Measurements from ENCODE around the gene GMEB1. TPM values are rescaled to one million over a fixed set of nuclear protein-coding genes. Genes with fewer than 3 reads are reported as not detected.
"Not testable (repeated sequence)": the region's sequence is repeated elsewhere in the genome, so short reads cannot be mapped to it uniquely, and the experiment has no call there.

GMEB1 gene
- total RNA-seq, 1 experiment from 2014 or later = 4.7 TPM

DNA sequence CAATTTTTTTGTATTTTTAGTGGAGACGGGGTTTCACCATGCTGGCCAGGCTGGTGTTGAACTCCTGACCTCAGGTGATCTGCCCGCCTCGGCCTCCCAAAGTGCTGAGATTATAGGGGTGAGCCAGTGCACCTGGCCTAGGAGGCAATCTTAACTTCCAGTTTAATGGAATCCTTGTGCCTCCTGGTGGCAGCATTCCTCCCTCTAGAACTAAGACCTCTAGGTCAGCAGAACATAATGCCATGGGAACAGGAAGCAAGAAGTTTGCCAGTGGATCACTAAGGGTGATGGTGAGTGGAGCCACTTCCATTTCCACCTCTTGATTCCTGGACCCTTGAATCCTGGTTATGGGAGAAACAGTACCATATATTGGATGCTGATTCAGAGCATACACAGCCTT, 14.7 kb upstream of the GMEB1 start:
- not testable (repeated sequence) for H3K27me3 ChIP-seq (replicated peaks); H3K9me3 ChIP-seq (replicated peaks); DNase-seq (ENCODE audit: low read depth in 1 of 2, low spot score in 2 of 2); H3K4me1 ChIP-seq (replicated peaks); H3K27ac ChIP-seq; H3K36me3 ChIP-seq; H3K4me3 ChIP-seq

DNA sequence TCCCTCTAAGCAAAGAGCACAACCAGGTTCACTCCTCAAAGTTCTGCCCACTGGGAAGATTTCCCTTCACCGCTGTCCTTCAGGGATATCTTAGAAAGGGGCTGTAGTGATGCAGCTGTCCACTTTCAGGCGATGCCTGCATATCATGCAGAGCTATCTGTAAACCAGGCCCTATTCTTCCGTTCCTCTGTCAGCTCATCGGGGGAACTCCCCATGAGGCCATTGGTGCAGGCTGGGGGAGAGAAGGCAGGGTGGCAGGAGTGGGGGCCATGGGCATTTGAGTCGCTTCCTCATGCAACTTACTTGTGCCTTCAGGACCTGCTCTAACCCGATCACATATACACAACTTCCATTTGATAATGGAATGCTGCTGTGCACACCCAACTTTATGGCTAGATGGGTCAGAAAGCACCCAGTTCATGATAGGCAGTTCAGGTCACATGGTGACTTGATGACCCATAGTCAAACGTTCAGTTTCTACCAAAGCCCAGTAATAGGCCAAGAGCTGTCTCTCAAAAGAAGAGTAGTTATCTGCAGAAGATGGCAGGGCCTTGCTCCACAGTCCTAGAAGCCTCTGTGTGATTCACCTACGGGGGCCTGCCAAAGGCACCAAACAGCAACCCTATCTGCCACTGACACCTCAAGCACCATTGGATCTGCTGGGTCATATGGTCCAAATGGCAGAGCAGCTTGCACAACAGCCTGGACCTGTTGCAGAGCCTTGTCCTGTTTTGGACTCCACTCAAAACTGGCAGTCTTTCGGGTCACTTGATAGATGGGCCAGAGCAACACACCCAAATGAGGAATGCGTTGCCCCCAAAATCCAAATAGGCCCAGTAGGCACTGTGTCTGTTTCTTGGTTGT, 12.9 kb upstream of the GMEB1 start:
- not testable (repeated sequence) for H3K27me3 ChIP-seq (replicated peaks); H3K4me3 ChIP-seq; H3K36me3 ChIP-seq; H3K4me1 ChIP-seq (replicated peaks); H3K27ac ChIP-seq; H3K9me3 ChIP-seq (replicated peaks); DNase-seq (ENCODE audit: low read depth in 1 of 2, low spot score in 2 of 2)

DNA sequence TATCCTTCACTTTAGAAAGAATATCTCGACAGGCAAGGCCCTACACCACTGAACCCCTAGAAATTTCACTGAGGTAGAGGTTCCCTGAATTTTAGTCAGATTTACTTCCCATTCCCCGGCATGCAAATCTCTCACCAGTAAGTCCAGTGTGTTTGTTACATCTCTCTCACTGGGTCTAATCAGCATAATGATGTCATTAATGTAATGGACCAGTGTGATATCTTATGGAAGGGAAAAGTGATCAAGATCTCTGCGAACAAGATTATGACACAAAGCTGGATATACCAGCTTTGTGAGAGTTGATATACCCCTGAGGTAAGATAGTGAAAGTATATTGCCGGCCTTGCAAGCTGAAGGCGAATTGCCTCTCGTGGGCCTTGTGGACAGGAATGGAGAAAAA, 12.2 kb upstream of the GMEB1 start:
- Histone ChIP-seq H3K4me3 (no peak overlapping the region), H3K9me3 (replicated peaks) (no peaks in the 10 kb centered on the region), H3K27ac (no peak overlapping the region), H3K27me3 (replicated peaks) (no peaks in the 10 kb centered on the region), H3K4me1 (replicated peaks) (no peaks in the 10 kb centered on the region), H3K36me3 (no peaks in the 10 kb centered on the region)
- no peak for DNase-seq (ENCODE audit: low read depth in 1 of 2, low spot score in 2 of 2)

DNA sequence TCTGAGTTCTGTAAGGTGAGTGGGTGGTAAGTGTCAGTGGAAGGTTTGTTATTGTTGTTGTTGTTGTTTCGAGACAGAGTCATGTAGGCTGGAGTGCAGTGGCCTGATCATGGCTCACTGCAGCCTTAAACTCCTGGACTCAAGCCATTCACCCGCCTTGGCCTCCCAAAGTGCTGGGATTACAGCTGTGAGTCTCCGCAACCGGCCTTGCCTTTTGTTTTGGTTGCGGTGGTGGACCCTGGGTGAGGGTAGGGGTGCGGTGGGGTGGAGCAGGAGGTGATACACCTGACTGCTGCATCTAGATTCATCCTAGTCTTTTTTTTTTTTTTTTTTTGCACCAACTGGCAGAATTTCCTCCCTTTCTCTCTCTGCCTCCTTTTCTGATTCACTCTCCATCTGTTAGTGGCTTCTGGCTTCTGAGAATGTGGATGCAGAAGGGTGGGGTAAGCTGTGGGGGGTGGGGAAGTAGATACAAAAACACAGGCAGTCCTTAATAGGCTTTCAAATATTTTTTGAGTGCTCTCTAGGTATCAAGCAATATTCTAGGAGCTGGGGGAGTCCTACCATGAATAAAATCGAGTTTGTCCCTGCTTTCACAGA, 4.6 kb upstream of the GMEB1 start:
- peaks cover 9% of the 10 kb centered on the region for H3K4me1 ChIP-seq (replicated peaks)
- H3K27me3 ChIP-seq (replicated peaks) = no peaks in the 10 kb centered on the region
- H3K9me3 ChIP-seq (replicated peaks) = no peaks in the 10 kb centered on the region; the same call in 1 of the 2 replicates
- H3K36me3 ChIP-seq = peaks cover under 1% of the 10 kb centered on the region
- no peak overlapping the region for H3K4me3 ChIP-seq
- no peak overlapping the region for H3K27ac ChIP-seq
- DNase-seq (ENCODE audit: low read depth in 1 of 2, low spot score in 2 of 2) = no peak

DNA sequence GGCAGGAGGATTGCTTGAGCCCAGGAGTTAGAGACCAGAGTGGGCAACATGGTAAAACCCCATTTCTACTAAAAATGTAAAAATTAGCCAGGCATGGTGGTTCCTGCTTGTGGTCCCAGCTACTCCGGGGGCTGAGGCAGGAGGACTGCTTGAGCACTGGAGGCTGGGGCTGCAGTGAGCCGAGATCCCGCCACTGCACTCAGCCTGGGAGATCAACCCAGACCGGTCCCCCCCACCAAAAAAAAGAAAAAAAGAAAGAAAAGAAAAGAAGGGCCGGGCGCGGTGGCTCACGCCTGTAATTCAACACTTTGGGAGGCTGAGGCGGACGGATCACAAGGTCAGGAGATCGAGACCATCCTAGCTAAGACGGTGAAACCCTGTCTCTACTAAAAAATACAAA, 1.8 kb upstream of the GMEB1 start:
- Histone ChIP-seq H3K36me3 (peaks cover 14% of the 10 kb centered on the region), H3K27me3 (replicated peaks) (no peaks in the 10 kb centered on the region), H3K9me3 (replicated peaks) (no peaks in the 10 kb centered on the region; the same call in 1 of the 2 replicates), H3K4me3 (no peak overlapping the region), H3K27ac (no peak overlapping the region), H3K4me1 (replicated peaks) (peaks cover 22% of the 10 kb centered on the region)
- DNase-seq (ENCODE audit: low read depth in 1 of 2, low spot score in 2 of 2) = no peak

DNA sequence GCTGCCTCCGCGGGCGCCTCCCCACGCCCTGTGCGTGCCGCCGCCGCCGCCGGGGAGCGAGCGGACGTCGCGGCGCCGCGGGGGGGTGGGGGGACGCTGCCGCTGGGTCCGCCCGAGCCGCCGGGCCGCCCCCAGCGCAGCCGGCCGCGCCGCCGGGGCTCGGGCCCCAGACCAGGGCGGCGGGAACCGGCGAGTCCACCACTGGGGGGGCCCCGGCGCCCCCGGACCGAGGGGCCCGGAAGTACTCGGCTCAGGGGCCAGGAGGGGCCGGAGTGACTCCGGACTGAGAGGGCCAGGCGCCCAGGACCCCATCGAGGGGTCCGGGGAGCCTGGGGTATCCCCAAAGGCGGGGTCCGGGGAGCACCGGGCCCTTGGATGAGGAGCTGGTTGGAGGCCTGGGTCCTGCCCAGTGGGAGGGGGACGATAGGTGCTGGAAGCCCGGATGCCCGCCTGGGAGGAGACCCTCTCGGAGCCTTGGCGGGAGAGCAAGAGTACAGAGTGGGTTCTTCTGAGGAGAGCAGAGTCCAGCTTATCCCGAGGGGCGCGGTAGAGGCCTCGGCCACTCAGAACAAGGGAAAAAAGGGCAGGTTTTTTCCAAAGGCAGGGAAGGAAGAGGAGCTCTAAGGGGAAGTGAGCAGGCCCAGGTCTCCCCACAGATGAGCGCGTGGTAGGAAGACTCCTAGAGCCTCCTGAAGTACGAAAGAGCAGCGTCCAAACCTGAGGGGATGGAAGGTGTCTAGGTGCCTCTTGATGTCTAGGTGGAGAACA, 556 bp downstream of the GMEB1 start:
- Histone ChIP-seq H3K36me3 (peaks cover 14% of the 10 kb centered on the region), H3K27ac (peak overlapping the region; percentile 99), H3K4me1 (replicated peaks) (peaks cover 22% of the 10 kb centered on the region), H3K4me3 (peak overlapping the region; percentile 96), H3K27me3 (replicated peaks) (no peaks in the 10 kb centered on the region), H3K9me3 (replicated peaks) (no peaks in the 10 kb centered on the region; the same call in 1 of the 2 replicates)
- DNase-seq (ENCODE audit: low read depth in 1 of 2, low spot score in 2 of 2) = peak; percentile 58 to 67

DNA sequence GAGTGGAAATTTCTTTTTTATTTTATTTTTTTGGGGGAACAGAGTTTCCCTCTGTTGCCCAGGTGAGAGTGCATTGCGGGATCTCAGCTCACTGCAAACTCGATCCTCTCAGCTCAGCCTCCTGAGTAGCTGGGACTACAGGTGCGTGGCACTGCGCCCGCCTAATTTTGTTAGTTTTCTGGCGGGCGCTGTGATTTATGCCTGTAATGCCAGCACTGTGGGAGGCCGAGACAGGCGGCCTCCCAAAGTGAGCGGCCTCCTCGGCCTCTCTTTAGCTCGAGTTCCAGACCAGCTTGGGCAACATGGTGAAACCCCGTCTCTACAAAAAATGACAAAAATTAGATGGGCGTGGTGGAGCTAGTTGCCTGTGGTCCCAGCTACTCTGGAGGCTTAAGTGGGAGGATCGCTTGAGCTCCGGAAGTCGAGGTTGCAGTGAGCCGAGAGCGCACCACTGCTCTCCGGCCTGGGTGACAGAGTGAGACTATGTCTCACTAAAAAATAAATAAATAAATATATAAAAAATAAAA, 2.7 kb downstream of the GMEB1 start:
- no peaks in the 10 kb centered on the region; the same call in 1 of the 2 replicates for H3K9me3 ChIP-seq (replicated peaks)
- no peak for DNase-seq (ENCODE audit: low read depth in 1 of 2, low spot score in 2 of 2)
- H3K4me3 ChIP-seq = no peak overlapping the region
- peaks cover 14% of the 10 kb centered on the region for H3K36me3 ChIP-seq
- H3K27me3 ChIP-seq (replicated peaks) = no peaks in the 10 kb centered on the region
- H3K27ac ChIP-seq = no peak overlapping the region
- peaks cover 22% of the 10 kb centered on the region for H3K4me1 ChIP-seq (replicated peaks)

DNA sequence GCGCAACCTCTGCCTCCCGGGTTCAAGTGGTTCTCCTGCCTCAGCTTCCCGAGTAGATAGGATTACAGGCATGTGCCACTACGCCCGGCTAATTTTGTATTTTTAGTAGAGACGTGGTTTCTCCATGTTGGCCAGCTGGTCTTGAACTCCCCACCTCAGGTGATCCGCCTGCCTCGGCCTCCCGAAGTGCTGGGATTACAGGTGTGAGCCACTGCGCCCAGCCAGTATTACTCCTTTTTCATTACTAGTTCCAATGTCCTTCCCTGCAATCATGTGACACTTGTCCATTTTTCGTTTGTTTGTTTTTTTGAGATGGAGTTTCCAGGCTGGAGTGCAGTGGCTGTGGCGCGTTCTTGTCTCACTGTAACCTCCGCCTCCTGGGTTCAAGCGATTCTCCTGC, 4.4 kb downstream of the GMEB1 start:
- not testable (repeated sequence) for H3K27me3 ChIP-seq (replicated peaks); H3K4me3 ChIP-seq; DNase-seq (ENCODE audit: low read depth in 1 of 2, low spot score in 2 of 2); H3K9me3 ChIP-seq (replicated peaks); H3K27ac ChIP-seq
- H3K36me3 ChIP-seq = peaks cover 14% of the 10 kb centered on the region
- H3K4me1 ChIP-seq (replicated peaks) = peaks cover 18% of the 10 kb centered on the region

DNA sequence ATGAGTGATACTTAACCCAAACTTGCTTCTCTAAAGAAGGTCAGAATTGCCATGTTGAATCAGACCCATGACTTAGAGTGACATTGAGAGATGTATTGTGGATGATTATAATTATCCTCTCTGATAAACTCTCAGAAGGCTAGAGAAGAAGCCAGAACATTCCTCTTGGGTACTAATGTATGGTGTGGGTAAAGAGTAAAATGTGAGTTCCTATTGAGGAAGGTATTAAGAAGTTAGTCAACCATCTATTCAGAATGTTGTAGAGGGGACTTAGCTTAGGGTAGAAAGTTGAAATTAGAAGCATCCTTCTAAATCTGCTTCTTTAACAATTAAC, 7.3 kb downstream of the GMEB1 start:
- Histone ChIP-seq H3K4me3 (no peak overlapping the region), H3K9me3 (replicated peaks) (no peaks in the 10 kb centered on the region), H3K27ac (no peak overlapping the region), H3K4me1 (replicated peaks) (no peaks in the 10 kb centered on the region), H3K36me3 (no peaks in the 10 kb centered on the region), H3K27me3 (replicated peaks) (no peaks in the 10 kb centered on the region)
- no peak for DNase-seq (ENCODE audit: low read depth in 1 of 2, low spot score in 2 of 2)

DNA sequence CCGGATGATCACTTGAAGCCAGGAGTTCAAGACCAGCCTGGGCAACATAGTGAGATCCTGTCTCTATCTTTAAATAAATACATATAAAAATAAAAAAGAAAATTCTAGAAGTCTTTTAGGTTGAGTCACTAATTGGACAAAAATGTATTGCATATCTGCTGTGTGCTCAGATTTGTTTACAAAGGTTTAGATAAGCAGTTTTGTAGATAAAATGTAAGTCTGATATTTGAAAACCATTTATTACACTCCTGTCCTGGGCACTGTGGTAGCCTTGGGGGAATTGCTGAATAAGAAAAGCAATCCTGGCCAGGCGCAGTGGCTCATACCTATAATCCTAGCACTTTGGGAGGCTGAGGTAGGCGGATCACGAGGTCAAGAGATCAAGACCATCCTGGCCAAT, 11.6 kb downstream of the GMEB1 start:
- no peaks in the 10 kb centered on the region for H3K9me3 ChIP-seq (replicated peaks)
- DNase-seq (ENCODE audit: low read depth in 1 of 2, low spot score in 2 of 2) = no peak

DNA sequence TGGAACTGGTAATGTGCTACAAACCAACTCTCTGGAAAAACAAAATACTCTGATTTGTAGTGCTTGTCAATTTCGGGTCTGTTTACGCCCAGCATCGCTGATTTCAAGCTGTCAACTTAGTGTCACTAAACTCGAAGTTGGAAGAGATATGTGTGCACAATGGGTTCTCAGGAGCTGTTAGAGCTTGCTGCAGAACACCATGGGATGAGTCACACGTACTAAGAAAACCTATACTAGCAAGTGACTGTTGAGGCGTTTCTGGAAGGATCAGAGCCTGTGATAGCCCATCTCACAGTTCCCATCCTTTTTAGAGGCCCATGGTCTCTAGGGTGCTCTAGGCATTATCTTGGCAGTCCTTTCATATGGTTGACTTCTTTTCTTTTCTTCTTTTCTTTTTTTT, 14.3 kb downstream of the GMEB1 start:
- H3K27me3 ChIP-seq (replicated peaks) = no peaks in the 10 kb centered on the region
- H3K9me3 ChIP-seq (replicated peaks) = no peaks in the 10 kb centered on the region; the same call in 1 of the 2 replicates
- H3K4me1 ChIP-seq (replicated peaks) = no peaks in the 10 kb centered on the region
- H3K4me3 ChIP-seq = no peak overlapping the region
- H3K27ac ChIP-seq = no peak overlapping the region
- DNase-seq (ENCODE audit: low read depth in 1 of 2, low spot score in 2 of 2) = no peak
- H3K36me3 ChIP-seq = peaks cover 22% of the 10 kb centered on the region

More for the DNA sequence above, 11.6 kb downstream of the GMEB1 start:
- Histone ChIP-seq H3K27me3 (replicated peaks) (no peaks in the 10 kb centered on the region), H3K27ac (no peak overlapping the region), H3K36me3 (peaks cover 11% of the 10 kb centered on the region), H3K4me1 (replicated peaks) (no peaks in the 10 kb centered on the region), H3K4me3 (no peak overlapping the region)

DNA sequence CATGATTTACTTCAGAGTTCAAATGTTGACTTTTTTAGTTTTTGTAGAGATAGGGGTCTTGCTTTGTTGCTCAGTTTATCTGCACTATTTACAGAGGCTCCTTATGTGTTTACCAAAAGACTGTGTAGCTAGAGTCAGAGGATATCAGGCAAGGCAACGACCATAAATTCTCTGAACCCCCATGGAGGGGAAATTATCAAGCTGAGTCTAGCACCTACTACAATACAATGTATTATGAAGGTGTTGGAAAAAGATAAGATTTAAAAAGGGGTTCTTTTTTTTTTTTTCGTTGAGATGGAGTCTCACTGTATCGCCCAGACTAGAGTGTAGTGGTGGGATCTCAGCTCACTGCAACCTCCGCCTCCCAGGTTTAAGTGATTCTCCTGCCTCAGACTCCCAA, 16.4 kb downstream of the GMEB1 start:
- Histone ChIP-seq H3K4me3 (no peak overlapping the region), H3K9me3 (replicated peaks) (no peaks in the 10 kb centered on the region; the same call in 1 of the 2 replicates), H3K4me1 (replicated peaks) (no peaks in the 10 kb centered on the region), H3K27ac (no peak overlapping the region), H3K27me3 (replicated peaks) (no peaks in the 10 kb centered on the region), H3K36me3 (peaks cover 29% of the 10 kb centered on the region)
- no peak for DNase-seq (ENCODE audit: low read depth in 1 of 2, low spot score in 2 of 2)

DNA sequence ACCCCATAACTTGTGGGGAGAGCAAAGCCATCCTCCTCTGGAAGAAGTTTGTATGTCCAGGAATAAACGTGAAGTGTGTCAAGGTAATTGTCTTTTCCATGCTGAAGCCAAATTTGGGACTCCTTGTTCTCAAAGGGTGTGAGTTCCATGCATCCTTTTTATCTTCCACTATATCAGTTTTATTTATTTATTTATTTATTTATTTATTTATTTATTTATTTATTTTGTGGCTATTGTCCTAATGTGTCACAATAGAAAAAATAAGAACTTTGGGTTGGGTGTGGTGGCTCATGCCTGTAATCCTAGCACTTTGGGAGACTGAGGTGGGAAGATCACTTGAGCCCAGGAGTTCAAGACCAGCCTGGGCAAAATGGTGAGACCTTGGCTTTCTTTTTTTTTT, 23.0 kb downstream of the GMEB1 start:
- H3K27ac ChIP-seq; H3K4me3 ChIP-seq; DNase-seq (ENCODE audit: low read depth in 1 of 2, low spot score in 2 of 2); H3K9me3 ChIP-seq (replicated peaks); H3K27me3 ChIP-seq (replicated peaks); H3K4me1 ChIP-seq (replicated peaks): not testable (repeated sequence)
- peaks cover 39% of the 10 kb centered on the region for H3K36me3 ChIP-seq

DNA sequence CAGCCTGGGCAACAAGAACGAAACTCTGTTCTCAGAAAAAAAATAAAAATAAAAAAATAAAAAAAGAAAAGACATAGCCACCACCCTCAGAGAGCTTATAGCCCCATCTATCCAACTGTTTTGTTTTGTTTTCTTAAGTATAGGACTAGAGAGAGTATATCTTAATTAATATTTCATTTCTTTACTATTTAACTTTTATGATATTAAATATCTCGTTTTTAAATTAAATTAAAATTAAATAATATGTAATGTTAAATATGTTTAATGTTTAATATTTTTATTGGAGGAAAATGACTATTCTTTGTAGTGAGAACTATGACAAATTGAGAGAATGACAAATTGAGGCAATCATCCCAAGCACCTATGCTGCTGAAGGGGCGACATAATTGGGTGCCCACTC, 35.0 kb downstream of the GMEB1 start:
- H3K27ac ChIP-seq = no peak overlapping the region
- H3K9me3 ChIP-seq (replicated peaks) = no peaks in the 10 kb centered on the region
- H3K27me3 ChIP-seq (replicated peaks) = no peaks in the 10 kb centered on the region
- H3K4me1 ChIP-seq (replicated peaks) = no peaks in the 10 kb centered on the region
- DNase-seq (ENCODE audit: low read depth in 1 of 2, low spot score in 2 of 2) = no peak
- H3K36me3 ChIP-seq = peaks cover 31% of the 10 kb centered on the region
- no peak overlapping the region for H3K4me3 ChIP-seq
